ENCODE results near the gene NPRL2. TPM values are rescaled to one million over a fixed set of nuclear protein-coding genes. Genes with fewer than 3 reads are reported as not detected.

NPRL2 gene
- total RNA-seq (2022; extraction: Qiagen RNA extraction; ENCODE audit: low read depth), result 12.8 to 14.0 TPM (median 13.3 TPM) in 5 replicates

GRCh38 chr3:50350527-50351322 is at the start of gene NPRL2, which contains the start of gene CYB561D2:
TSS of gene NPRL2 (minus strand) at chr3:50350775. CDS start at chr3:50350652, 123 bp downstream.
TSS of gene CYB561D2 (plus strand) at chr3:50350862. CDS start at chr3:50351434, 572 bp downstream.

GRCh38 chr3:50358911-50359759 is 8.6 kb upstream of the NPRL2 start, which contains the start of gene TMEM115:
TSS of gene TMEM115 (minus strand) at chr3:50359521. CDS start at chr3:50359063, 458 bp downstream.

GRCh38 chr3:50345586-50346234 is 4.9 kb downstream of the NPRL2 start, which contains the start of gene ZMYND10:
TSS of gene ZMYND10 (minus strand) at chr3:50345732. CDS start at chr3:50345579, 153 bp downstream.

GRCh38 chr3:50340448-50341329 is 9.9 kb downstream of the NPRL2 start, which contains the start of gene RASSF1:
TSS of gene RASSF1 (minus strand) at chr3:50340836. CDS start at chr3:50340805, 31 bp downstream.

GRCh38 chr3:50327943-50328691 is 22.5 kb downstream of the NPRL2 start, which contains the start of gene TUSC2:
TSS of gene TUSC2 (minus strand) at chr3:50328223. CDS start at chr3:50328099, 124 bp downstream.

GRCh38 chr3:50322386-50323091 is 28.0 kb downstream of the NPRL2 start, which contains the start of gene HYAL2:
TSS of gene HYAL2 (minus strand) at chr3:50322745. CDS start at chr3:50320489, 2,256 bp downstream.

GRCh38 chr3:50303013-50303815 is 47.4 kb downstream of the NPRL2 start, which contains the start of gene HYAL1:
TSS of gene HYAL1 (minus strand) at chr3:50303574. CDS start at chr3:50302956, 618 bp downstream.

GRCh38 chr3:50298836-50299637 is 51.5 kb downstream of the NPRL2 start, which contains the start of the genes HYAL3 and NAA80:
TSS of gene HYAL3 (minus strand) at chr3:50299405. CDS start at chr3:50295602, 3,803 bp downstream.
TSS of gene NAA80 (minus strand) at chr3:50299405. CDS start at chr3:50297463, 1,942 bp downstream.

Other genes starting within 250 kb of the NPRL2 start
- 7.7 to 9.8 TPM (median 9.3 TPM) in 5 replicates for gene SEMA3F, start 195.5 kb downstream of the NPRL2 start, total RNA-seq (2022; extraction: Qiagen RNA extraction; ENCODE audit: low read depth)
- 0.09 TPM in 1 of 5 replicates, not detected in the others for gene GNAT1, start 159.2 kb downstream of the NPRL2 start, total RNA-seq (2022; extraction: Qiagen RNA extraction; ENCODE audit: low read depth)
- 0.07 TPM in 1 of 5 replicates, not detected in the others for gene SLC38A3, start 145.5 kb downstream of the NPRL2 start, total RNA-seq (2022; extraction: Qiagen RNA extraction; ENCODE audit: low read depth)
- gene GNAI2, start 114.6 kb downstream of the NPRL2 start, total RNA-seq (2022; extraction: Qiagen RNA extraction; ENCODE audit: low read depth), result 34.6 to 46.7 TPM (median 40.0 TPM) in 5 replicates
- 6.7 to 8.1 TPM (median 6.9 TPM) in 5 replicates for gene SEMA3B, start 81.6 kb downstream of the NPRL2 start, total RNA-seq (2022; extraction: Qiagen RNA extraction; ENCODE audit: low read depth)
- 0.05 to 0.06 TPM in 2 of 5 replicates, not detected in the others for gene LSMEM2, start 71.7 kb downstream of the NPRL2 start, total RNA-seq (2022; extraction: Qiagen RNA extraction; ENCODE audit: low read depth)
- 75.3 to 98.9 TPM (median 94.1 TPM) in 5 replicates for gene IFRD2, start 58.3 kb downstream of the NPRL2 start, total RNA-seq (2022; extraction: Qiagen RNA extraction; ENCODE audit: low read depth)
- 6.7 to 10.9 TPM (median 8.1 TPM) in 5 replicates for gene HYAL3, start 51.4 kb downstream of the NPRL2 start, total RNA-seq (2022; extraction: Qiagen RNA extraction; ENCODE audit: low read depth)
- 4.8 to 6.7 TPM (median 5.1 TPM) in 5 replicates for gene NAA80, start 51.4 kb downstream of the NPRL2 start, total RNA-seq (2022; extraction: Qiagen RNA extraction; ENCODE audit: low read depth)
- gene HYAL1, start 47.2 kb downstream of the NPRL2 start, total RNA-seq (2022; extraction: Qiagen RNA extraction; ENCODE audit: low read depth), result 0.28 to 0.45 TPM (median 0.33 TPM) in 5 replicates
- gene HYAL2, start 28.0 kb downstream of the NPRL2 start, total RNA-seq (2022; extraction: Qiagen RNA extraction; ENCODE audit: low read depth), result 19.8 to 26.8 TPM (median 22.6 TPM) in 5 replicates
- 25.9 to 35.4 TPM (median 33.7 TPM) in 5 replicates for gene TUSC2, start 22.6 kb downstream of the NPRL2 start, total RNA-seq (2022; extraction: Qiagen RNA extraction; ENCODE audit: low read depth)
- 18.0 to 19.6 TPM (median 19.3 TPM) in 5 replicates for gene RASSF1, start 9.9 kb downstream of the NPRL2 start, total RNA-seq (2022; extraction: Qiagen RNA extraction; ENCODE audit: low read depth)
- gene ZMYND10, start 5.0 kb downstream of the NPRL2 start, total RNA-seq (2022; extraction: Qiagen RNA extraction; ENCODE audit: low read depth), result 0.53 to 1.2 TPM (median 1.00 TPM) in 5 replicates
- gene CYB561D2, start 87 bp upstream of the NPRL2 start, total RNA-seq (2022; extraction: Qiagen RNA extraction; ENCODE audit: low read depth), result 17.2 to 23.0 TPM (median 22.0 TPM) in 5 replicates
- 40.0 to 48.2 TPM (median 43.0 TPM) in 5 replicates for gene TMEM115, start 8.7 kb upstream of the NPRL2 start, total RNA-seq (2022; extraction: Qiagen RNA extraction; ENCODE audit: low read depth)
- gene CACNA2D2, start 152.9 kb upstream of the NPRL2 start, total RNA-seq (2022; extraction: Qiagen RNA extraction; ENCODE audit: low read depth), result 0.36 to 0.78 TPM (median 0.42 TPM) in 5 replicates
- gene C3orf18, start 217.0 kb upstream of the NPRL2 start, total RNA-seq (2022; extraction: Qiagen RNA extraction; ENCODE audit: low read depth), result 2.2 to 3.1 TPM (median 2.8 TPM) in 5 replicates
- 3.5 to 7.6 TPM (median 7.0 TPM) in 5 replicates for gene HEMK1, start 218.7 kb upstream of the NPRL2 start, total RNA-seq (2022; extraction: Qiagen RNA extraction; ENCODE audit: low read depth)